AG09319 (cell line): ENCODE data around the gene PHACTR3.

Experiments used
- DNase-seq: peaks from one replicate; pipeline ENCODE4 v3.0.0-alpha.2; 2010; ENCODE audit warnings: low read depth; ENCODE audit errors: extremely low read depth
- TF ChIP-seq, protein P1 (sequence below): IDR thresholded peaks from 2 replicates; pipeline ENCODE4 v1.5.1; 2011; ENCODE audit warnings: low read depth, mild to moderate bottlenecking, inconsistent platforms, low read length, moderate library complexity

The PHACTR3 gene

DNA sequence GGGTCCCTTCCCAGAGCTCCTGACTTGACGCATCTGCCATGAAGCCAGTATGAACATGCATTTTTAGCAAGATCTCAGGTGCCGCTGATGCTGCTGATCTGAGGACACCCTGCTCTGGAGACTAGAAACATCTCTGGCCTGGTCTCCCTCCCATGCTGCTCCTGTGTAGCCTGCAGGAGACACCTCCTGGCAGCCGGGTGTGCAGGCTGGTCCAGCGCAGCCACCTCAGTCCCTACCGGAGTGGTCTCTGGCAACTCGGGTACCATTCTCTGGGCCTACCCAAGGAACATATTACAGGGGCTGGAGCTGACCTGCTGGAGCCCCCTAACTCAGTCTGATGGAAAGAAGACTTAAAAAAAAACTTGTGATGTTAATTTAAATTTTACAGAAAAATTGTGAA, 20.1 kb downstream of the PHACTR3 start:
- DNase-seq = no peak
- TF ChIP-seq, protein P1, sequence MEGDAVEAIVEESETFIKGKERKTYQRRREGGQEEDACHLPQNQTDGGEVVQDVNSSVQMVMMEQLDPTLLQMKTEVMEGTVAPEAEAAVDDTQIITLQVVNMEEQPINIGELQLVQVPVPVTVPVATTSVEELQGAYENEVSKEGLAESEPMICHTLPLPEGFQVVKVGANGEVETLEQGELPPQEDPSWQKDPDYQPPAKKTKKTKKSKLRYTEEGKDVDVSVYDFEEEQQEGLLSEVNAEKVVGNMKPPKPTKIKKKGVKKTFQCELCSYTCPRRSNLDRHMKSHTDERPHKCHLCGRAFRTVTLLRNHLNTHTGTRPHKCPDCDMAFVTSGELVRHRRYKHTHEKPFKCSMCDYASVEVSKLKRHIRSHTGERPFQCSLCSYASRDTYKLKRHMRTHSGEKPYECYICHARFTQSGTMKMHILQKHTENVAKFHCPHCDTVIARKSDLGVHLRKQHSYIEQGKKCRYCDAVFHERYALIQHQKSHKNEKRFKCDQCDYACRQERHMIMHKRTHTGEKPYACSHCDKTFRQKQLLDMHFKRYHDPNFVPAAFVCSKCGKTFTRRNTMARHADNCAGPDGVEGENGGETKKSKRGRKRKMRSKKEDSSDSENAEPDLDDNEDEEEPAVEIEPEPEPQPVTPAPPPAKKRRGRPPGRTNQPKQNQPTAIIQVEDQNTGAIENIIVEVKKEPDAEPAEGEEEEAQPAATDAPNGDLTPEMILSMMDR = no peak

DNA sequence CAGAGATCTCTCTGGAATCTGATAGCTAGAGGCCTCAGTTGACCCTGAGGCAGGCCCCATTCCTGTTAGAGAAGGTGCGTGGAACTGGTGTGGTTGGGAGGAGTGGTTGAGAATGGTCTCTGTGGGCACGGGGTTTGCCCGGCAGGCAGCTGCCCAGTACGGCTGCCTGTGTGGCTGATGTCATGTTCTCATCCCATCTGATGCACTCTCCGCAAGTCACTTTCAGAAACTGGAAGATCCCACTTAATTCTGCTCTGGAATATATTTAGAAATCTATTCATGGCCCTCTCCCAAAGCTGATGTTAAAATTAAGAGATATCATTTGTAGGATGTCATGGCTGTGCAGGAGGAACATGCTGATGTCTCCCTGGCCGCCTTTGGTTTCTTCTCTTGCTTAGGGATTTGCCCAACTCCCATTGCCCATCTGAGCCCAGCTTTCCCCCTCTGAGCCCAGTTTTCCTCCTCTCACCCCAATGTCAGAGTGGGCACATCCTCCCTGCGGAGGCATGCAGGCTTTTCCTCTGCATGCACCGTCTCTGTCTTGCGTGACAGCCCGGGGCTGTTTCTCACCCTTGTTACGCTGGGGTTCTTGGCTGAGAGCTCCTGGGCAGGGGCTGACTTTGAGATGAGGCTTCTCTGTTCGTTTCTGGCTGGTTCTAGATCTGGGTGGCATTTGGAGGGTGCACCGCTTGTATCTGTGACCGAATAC, 21.0 kb downstream of the PHACTR3 start:
- no peak for DNase-seq

DNA sequence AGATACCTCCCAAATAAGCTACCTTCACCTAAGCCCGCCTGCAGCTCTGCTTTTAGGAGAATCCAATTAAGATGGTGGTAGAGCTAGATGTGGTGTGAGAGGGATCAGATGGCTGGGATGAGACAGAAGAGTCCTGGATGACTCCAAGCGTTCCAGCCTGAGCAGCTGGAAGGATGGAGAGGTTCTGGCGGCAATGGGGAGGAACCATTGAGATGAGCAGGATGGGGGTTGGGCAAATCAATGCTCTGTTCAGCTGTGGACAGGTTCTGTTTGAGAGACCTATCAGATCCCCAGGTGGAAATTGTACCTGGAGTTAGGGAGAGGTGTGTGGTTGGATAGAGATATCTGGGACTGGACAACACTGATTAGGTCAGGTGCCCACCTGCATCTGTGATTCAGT, 23.0 kb downstream of the PHACTR3 start:
- TF ChIP-seq, protein P1 = no peak
- DNase-seq = no peak

More for the DNA sequence above, 21.0 kb downstream of the PHACTR3 start:
- TF ChIP-seq, protein P1 = no peak

DNA sequence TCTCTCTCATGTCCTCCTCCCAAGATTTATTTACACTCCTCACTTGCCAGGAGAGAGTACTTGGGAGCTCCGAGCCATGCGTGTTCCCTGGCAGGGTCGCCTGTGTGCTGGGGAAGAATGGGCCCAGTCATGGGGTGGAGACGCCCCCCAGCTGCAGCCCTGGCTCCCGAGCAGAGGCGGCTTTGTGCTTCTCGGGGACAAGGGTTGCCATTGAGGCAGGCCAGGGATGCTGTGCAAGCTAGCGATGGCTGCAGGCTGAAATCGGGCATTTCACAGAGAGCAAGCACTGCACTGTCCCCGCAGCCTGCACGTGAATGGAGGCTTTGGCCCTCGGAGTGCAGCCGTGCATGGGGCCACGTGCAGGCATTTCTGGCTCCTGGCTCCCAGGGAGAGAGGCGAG, 23.8 kb downstream of the PHACTR3 start:
- no peak for DNase-seq
- TF ChIP-seq, protein P1 = no peak

DNA sequence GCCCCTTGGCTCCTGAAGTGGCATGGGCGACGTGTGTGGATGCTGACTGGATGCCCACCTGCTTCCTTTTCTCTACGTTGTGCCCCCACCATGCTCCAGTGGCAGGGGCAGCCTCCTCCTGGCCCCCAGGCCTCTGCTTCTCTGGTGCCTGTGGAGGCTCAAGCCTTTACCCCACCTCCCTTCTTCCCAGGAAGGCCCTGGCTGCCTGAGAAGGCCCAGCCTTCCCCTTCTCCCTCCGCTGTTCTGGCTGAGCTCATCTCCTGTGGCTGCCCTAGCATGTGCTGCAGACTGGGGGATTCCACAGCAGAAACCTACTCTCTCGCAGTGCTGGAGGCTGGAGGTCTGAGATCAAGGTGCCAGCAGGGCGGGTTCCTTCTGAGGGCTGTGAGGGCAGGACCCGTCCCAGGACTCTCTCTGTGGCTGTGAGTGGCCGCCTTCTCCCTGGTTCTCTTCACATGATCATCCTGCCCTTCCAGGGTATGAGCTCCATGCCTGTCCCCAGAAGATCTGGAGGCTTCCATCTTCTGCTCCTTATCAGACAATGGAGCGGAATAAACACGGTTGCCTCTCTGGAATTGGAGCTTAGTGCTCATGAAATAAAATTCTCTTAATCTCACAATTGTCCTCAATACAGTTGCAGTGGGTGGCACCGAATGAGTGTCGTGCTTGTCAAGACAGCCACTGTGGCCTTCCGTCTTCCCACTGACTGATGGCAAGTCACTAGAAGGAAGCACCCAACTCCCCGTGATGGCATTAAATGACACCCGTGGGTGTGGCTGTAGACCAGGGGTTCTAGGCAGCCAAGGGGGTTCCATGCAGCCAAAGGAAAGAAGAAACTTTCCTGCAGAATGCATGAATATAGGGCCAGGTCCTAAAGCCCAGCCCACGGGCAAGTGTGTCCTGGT, 25.1 kb downstream of the PHACTR3 start:
- no peak for DNase-seq

DNA sequence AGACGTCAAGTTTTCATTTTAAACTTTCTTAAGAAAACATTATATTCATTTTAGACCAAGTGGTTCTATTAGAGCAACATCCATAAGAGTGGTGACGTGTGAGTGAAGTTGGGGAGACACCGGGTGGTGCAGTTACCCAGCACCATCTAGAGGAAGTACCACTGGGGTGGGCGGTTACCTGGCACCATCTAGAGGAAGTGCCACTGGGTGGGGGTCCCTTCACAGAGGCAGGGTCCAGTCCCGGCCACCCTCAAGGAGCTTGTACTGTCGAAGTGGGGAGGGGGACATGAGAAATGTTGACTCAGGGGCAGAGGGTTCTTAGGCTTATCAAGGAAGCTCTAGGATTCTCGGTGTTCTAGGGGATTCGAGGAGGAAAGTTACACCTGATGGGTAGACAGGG, 26.2 kb downstream of the PHACTR3 start:
- TF ChIP-seq, protein P1 = no peak

More for the DNA sequence above, 25.1 kb downstream of the PHACTR3 start:
- TF ChIP-seq, protein P1 = no peak

More for the DNA sequence above, 26.2 kb downstream of the PHACTR3 start:
- DNase-seq = no peak
